Astrocyte (in vitro differentiated cells and primary cell): ENCODE data around the gene P3H1. TPM values are rescaled to one million over a fixed set of nuclear protein-coding genes. Genes with fewer than 3 reads are reported as not detected.

ENCODE experiments used
- DNase-seq: peaks from one replicate; pipeline ENCODE4 v3.0.0-alpha.2; 2010; ENCODE audit warnings: low read depth
- FAIRE-seq: peaks from 2 replicates; lab custom pipeline; 2011; peaks lifted over from hg19 to GRCh38; lab: Jason Lieb, UNC
- H2AFZ ChIP-seq: 2 replicates; pipeline ENCODE4 v1.6.0; 2012; ENCODE audit warnings: low read depth, low read length, inconsistent platforms
- H3K27ac ChIP-seq: 2 replicates; pipeline ENCODE4 v1.5.1; 2011; ENCODE audit warnings: low read depth, low read length, inconsistent platforms
- H3K27me3 ChIP-seq: 2 replicates; pipeline ENCODE4 v1.6.0; 2011; ENCODE audit warnings: low read length, inconsistent platforms; ENCODE audit not compliant: insufficient read depth
- H3K36me3 ChIP-seq: 2 replicates; pipeline ENCODE4 v1.5.1; 2011; ENCODE audit warnings: low read length, inconsistent platforms; ENCODE audit not compliant: insufficient read depth
- H3K4me1 ChIP-seq: 2 replicates; pipeline ENCODE4 v1.5.1; 2011; ENCODE audit warnings: low read length, inconsistent platforms; ENCODE audit not compliant: insufficient read depth
- H3K4me2 ChIP-seq: 2 replicates; pipeline ENCODE4 v1.6.0; 2012; ENCODE audit warnings: low read length, inconsistent platforms
- H3K4me3 ChIP-seq: 2 replicates; pipeline ENCODE4 v1.5.1; 2011; ENCODE audit warnings: low read depth, mild to moderate bottlenecking, low read length, inconsistent platforms; ENCODE audit not compliant: insufficient read depth
- H3K79me2 ChIP-seq: 2 replicates; pipeline ENCODE4 v1.6.0; 2012; ENCODE audit warnings: mild to moderate bottlenecking, low read length, inconsistent platforms; ENCODE audit not compliant: insufficient read depth
- H3K9ac ChIP-seq: 2 replicates; pipeline ENCODE4 v1.6.0; 2012; ENCODE audit warnings: mild to moderate bottlenecking, low read length, inconsistent platforms
- H3K9me3 ChIP-seq: 2 replicates; pipeline ENCODE4 v1.5.1; 2012; ENCODE audit warnings: low read depth, mild to moderate bottlenecking, low read length, inconsistent platforms; ENCODE audit not compliant: insufficient read depth
- H4K20me1 ChIP-seq: 2 replicates; pipeline ENCODE4 v1.6.0; 2012; ENCODE audit warnings: low read length, inconsistent platforms; ENCODE audit not compliant: insufficient read depth
- H3K27ac Mint-ChIP-seq: one replicate; pipeline ENCODE4 v1.8.0; 2021; ENCODE audit warnings: mild to moderate bottlenecking, mixed read lengths; ENCODE audit not compliant: unreplicated experiment
- H3K27me3 Mint-ChIP-seq: one replicate; pipeline ENCODE4 v1.8.0; 2021; ENCODE audit warnings: low read depth, mixed read lengths; ENCODE audit not compliant: unreplicated experiment
- H3K36me3 Mint-ChIP-seq: one replicate; pipeline ENCODE4 v1.8.0; 2021; ENCODE audit warnings: low read depth, mixed read lengths; ENCODE audit not compliant: unreplicated experiment
- H3K4me1 Mint-ChIP-seq: one replicate; pipeline ENCODE4 v1.8.0; 2021; ENCODE audit warnings: low read depth, mixed read lengths; ENCODE audit not compliant: unreplicated experiment
- H3K4me3 Mint-ChIP-seq: one replicate; pipeline ENCODE4 v1.8.0; 2021; ENCODE audit warnings: mild to moderate bottlenecking, moderate library complexity, mixed read lengths; ENCODE audit not compliant: unreplicated experiment
- H3K9me3 Mint-ChIP-seq: one replicate; pipeline ENCODE4 v1.8.0; 2021; ENCODE audit warnings: mild to moderate bottlenecking, mixed read lengths; ENCODE audit not compliant: unreplicated experiment
- CTCF ChIP-seq: IDR thresholded peaks from 2 replicates; pipeline ENCODE4 v1.5.1; 2011; ENCODE audit warnings: low read depth, mild to moderate bottlenecking, inconsistent platforms, low read length, moderate library complexity; ENCODE audit not compliant: insufficient read depth
- EZH2 ChIP-seq: IDR thresholded peaks from 2 replicates; pipeline ENCODE4 v1.6.1; 2012; ENCODE audit warnings: mild to moderate bottlenecking, low read length, inconsistent platforms; ENCODE audit not compliant: insufficient read depth
- total RNA-seq: library from RNA; stranded (reverse); gene quantifications from 2 replicates; pipeline ENCODE4 v1.2.1, GENCODE V29; 2021

P3H1 gene
- total RNA-seq, 1 donor from 2014 or later = 277 TPM

- Mint-ChIP-seq H3K4me3 (no peak overlapping the region), H3K9me3 (no peaks in the 10 kb centered on the region), H3K36me3 (peaks cover 12% of the 10 kb centered on the region), H3K4me1 (peaks cover 3% of the 10 kb centered on the region), H3K27me3 (no peaks in the 10 kb centered on the region), H3K27ac (no peak overlapping the region)
- DNase-seq (no peak), FAIRE-seq (no peak)
- H2AFZ ChIP-seq = no peak overlapping the region
- H3K36me3 ChIP-seq = peaks cover 58% of the 10 kb centered on the region
- H4K20me1 ChIP-seq = peaks cover 48% of the 10 kb centered on the region
- no peaks in the 10 kb centered on the region for H3K27me3 ChIP-seq
- H3K4me1 ChIP-seq = no peaks in the 10 kb centered on the region
- TF ChIP-seq EZH2 (no peak), CTCF (no peak)
- H3K79me2 ChIP-seq = peaks cover 24% of the 10 kb centered on the region
- no peak overlapping the region for H3K27ac ChIP-seq
- H3K4me3 ChIP-seq = no peak overlapping the region
- no peak overlapping the region for H3K4me2 ChIP-seq
- no peak overlapping the region for H3K9ac ChIP-seq
- no peaks in the 10 kb centered on the region for H3K9me3 ChIP-seq
Observed at GRCh38 chr1:42703888-42704464, 62.9 kb downstream of the P3H1 start.

- Histone ChIP-seq H3K36me3 (peaks cover 83% of the 10 kb centered on the region), H3K4me2 (no peak overlapping the region), H3K9ac (no peak overlapping the region), H2AFZ (no peak overlapping the region), H3K4me3 (no peak overlapping the region), H3K79me2 (peaks cover 62% of the 10 kb centered on the region), H3K27ac (no peak overlapping the region), H4K20me1 (peaks cover 70% of the 10 kb centered on the region), H3K4me1 (no peaks in the 10 kb centered on the region), H3K27me3 (no peaks in the 10 kb centered on the region), H3K9me3 (no peaks in the 10 kb centered on the region)
- no peak overlapping the region for H3K4me3 Mint-ChIP-seq
- H3K36me3 Mint-ChIP-seq = peaks cover 17% of the 10 kb centered on the region
- FAIRE-seq = no peak
- TF ChIP-seq CTCF = no peak
- TF ChIP-seq EZH2 = no peak
- H3K4me1 Mint-ChIP-seq = peaks cover 3% of the 10 kb centered on the region
- H3K9me3 Mint-ChIP-seq = no peaks in the 10 kb centered on the region
- no peak for DNase-seq
- no peaks in the 10 kb centered on the region for H3K27me3 Mint-ChIP-seq
- no peak overlapping the region for H3K27ac Mint-ChIP-seq
Observed at GRCh38 chr1:42700006-42700405, 66.8 kb downstream of the P3H1 start.

GRCh38 chr1:42698081-42698813 lies 68.6 kb downstream of the P3H1 start:
- Histone ChIP-seq H3K36me3 (peaks cover 78% of the 10 kb centered on the region), H3K9ac (no peak overlapping the region), H4K20me1 (peaks cover 77% of the 10 kb centered on the region), H3K27ac (no peak overlapping the region), H3K4me3 (no peak overlapping the region), H3K4me2 (no peak overlapping the region), H3K27me3 (no peaks in the 10 kb centered on the region), H3K4me1 (no peaks in the 10 kb centered on the region), H3K9me3 (no peaks in the 10 kb centered on the region), H3K79me2 (peaks cover 75% of the 10 kb centered on the region), H2AFZ (no peak overlapping the region)
- FAIRE-seq = no peak
- H3K27me3 Mint-ChIP-seq = no peaks in the 10 kb centered on the region
- no peak for TF ChIP-seq CTCF
- TF ChIP-seq EZH2 = no peak
- peak overlapping the region; percentile 54 for H3K27ac Mint-ChIP-seq
- DNase-seq = no peak
- peaks cover 3% of the 10 kb centered on the region for H3K4me1 Mint-ChIP-seq
- no peak overlapping the region for H3K4me3 Mint-ChIP-seq
- H3K36me3 Mint-ChIP-seq = peaks cover 8% of the 10 kb centered on the region
- H3K9me3 Mint-ChIP-seq = no peaks in the 10 kb centered on the region
